ENCODE results near the gene SFTPB. TPM values are rescaled to one million over a fixed set of nuclear protein-coding genes. Genes with fewer than 3 reads are reported as not detected.

The SFTPB gene
- total RNA-seq, 1 experiment from 2014 or later = not detected

GRCh38 chr2:85703329-85703728, 35.3 kb upstream of the SFTPB start:
- DNase-seq (ENCODE audit: low read depth) = no peak

DNA sequence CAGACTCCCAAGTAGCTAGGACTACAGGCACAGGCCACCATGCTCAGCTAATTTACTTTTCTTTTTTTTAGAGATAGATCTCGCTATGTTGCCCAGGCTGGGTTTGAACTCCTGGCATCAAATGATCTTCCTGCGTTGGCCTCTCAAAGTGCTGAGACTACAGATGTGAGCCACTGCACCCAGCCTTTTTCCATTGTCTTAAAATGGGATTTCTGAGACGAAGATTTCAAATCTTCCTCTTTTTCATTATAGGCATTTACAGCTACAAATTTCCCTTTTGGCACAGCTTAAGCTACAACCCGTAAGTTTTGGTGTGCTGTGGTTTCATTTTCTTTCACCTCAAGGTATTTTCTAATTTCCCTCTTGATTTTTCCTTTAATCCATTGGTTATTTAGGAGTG, 34.8 kb upstream of the SFTPB start:
- DNase-seq (ENCODE audit: low read depth) = no peak

- peak; percentile 60 for DNase-seq (ENCODE audit: low read depth)
Observed at GRCh38 chr2:85702172-85702571, 34.2 kb upstream of the SFTPB start.

- DNase-seq (ENCODE audit: low read depth) = no peak
Observed at GRCh38 chr2:85699325-85699724, 31.3 kb upstream of the SFTPB start.

DNA sequence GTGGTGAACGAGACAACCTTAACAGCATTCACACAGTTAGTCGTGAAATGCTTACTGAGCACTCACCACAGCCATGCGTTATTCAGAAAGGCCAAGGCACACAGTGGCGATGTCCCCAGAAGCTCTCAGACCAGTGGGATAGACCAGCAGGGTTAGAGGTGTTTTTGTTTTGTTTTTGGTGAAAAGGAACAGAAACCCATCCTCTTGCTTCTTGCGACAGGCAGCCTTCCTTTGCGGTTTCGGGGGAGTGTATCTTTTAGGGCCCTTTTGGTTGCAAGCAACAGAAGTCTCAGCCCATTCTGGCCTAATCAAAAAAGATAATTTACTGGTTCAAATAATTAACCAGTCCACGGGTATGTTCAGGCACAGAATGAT, 30.9 kb upstream of the SFTPB start:
- DNase-seq (ENCODE audit: low read depth) = no peak

DNA sequence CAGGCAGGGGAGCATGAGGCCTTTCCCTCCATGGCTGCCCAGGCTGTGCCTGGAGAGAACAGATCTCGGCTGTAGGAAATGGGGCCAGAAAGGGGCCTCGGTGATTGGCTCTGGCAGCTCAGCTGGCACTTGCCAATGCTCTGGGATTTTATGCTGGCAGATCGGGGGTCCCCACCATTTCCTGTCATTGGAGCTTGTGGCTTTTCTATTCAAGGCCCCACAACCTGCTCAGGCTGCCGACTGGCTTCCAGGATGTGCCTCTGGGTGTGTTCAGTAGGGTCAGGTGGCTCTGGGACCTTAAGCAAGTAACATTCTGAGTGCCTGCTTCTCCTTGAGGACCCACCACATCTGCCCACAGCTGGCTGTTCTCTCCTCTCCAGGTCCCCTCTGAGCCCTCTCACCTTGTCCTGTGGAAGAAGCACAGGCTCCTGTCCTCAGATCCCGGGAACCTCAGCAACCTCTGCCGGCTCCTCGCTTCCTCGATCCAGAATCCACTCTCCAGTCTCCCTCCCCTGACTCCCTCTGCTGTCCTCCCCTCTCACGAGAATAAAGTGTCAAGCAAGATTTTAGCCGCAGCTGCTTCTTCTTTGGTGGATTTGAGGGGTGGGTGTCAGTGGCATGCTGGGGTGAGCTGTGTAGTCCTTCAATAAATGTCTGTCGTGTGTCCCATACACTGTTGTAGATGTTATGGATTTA, 30.3 kb upstream of the SFTPB start:
- DNase-seq (ENCODE audit: low read depth) = no peak

- DNase-seq (ENCODE audit: low read depth) = no peak
Observed at GRCh38 chr2:85697716-85698115, 29.7 kb upstream of the SFTPB start.

DNA sequence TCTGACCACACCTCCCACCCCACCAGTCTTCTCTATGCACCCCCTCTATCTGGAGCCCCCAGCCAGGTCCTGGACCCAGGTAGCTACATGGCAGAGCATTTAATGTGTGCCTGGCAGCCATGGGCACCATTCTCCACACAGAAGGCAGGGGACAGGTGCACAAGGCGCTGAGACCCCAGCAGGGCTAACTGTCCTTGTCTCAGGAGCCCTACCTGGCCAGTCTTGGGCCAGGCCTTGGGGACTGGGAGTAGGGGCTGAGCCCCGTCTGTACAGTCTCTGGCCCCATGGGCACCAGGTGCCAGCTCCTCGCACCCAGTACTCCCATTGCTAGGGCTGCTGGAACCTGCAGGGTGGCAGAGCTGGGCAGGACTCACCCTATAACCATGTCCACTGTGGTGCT, 29.1 kb upstream of the SFTPB start:
- DNase-seq (ENCODE audit: low read depth) = no peak

- DNase-seq (ENCODE audit: low read depth) = no peak
Observed at GRCh38 chr2:85695691-85696668, 28.0 kb upstream of the SFTPB start.

- no peak for DNase-seq (ENCODE audit: low read depth)
Observed at GRCh38 chr2:85695121-85695520, 27.1 kb upstream of the SFTPB start.

DNA sequence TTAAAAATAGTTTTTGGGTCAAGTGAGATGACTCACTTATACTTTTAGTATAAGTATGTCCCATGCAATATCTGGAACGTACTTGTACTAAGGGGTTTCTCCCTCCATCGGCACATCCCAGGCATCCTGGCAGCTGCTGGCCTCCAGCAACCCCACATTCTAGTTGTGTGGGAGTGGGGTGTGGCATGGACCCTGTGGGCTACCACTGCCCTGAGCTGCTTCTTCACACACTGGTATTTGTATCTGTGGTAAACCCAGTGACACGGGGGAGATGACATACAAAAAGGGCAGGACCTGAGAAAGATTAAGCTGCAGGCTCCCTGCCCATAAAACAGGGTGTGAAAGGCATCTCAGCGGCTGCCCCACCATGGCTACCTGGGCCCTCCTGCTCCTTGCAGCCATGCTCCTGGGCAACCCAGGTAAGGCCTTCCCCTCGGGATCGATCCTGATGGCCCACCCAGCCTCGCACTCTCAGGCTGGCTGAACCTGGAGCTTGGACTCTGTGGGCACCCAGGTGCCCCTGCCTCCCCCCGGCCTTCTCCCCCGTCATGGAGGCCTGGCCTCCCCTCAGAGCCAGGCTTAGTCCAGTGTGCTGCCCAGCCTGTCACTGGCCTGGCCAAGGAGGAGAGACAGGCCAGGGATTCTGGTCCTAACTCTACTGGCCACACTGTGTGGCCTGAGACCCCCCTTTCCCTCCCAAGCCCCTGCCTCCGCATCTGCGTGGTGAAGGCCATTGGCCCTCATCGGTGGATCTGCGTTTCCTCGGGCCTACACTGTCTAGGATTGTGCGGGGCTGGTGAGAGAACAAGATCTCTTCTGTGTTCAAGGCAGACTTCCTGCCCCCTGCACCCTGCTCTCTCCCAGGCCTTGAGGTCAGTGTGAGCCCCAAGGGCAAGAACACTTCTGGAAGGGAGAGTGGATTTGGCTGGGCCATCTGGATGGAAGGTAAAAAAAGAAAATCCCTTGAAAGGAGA, 26.3 kb upstream of the SFTPB start, which contains the start of gene GNLY:
GNLY (plus strand) TSS at position 307 of the 974 bp plus-strand sequence; CDS start at position 368, 61 bp downstream.
- DNase-seq (ENCODE audit: low read depth) = no peak

DNA sequence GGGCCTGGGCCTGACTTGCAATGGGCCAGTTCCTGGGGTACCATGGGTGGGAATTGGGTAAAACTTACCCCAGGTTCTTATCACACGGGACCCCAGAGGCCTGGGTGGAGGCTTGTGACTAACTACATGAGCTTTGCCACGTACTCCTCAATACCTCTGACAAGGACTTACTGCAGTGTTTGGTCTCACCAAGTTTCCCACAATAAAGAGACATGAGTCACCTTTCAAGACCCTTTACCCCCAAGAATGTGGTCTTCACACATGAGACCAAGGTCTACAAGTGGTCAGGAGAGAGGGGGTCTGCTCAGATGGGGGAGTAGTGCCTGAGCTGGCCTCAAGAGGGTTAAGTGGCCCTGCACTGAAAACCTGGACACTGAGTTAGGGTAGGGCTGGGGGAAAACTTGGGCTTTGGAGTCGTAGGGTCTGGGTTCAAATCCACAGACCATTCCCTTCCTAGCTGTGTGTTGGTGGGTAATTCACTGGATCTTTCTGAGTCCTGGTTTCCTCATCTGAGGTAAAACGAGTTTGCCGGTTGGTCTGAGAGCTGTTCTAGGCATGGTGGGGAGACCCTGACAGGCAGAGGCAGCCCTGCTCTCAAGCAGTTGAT, 24.1 kb upstream of the SFTPB start:
- DNase-seq (ENCODE audit: low read depth) = no peak

DNA sequence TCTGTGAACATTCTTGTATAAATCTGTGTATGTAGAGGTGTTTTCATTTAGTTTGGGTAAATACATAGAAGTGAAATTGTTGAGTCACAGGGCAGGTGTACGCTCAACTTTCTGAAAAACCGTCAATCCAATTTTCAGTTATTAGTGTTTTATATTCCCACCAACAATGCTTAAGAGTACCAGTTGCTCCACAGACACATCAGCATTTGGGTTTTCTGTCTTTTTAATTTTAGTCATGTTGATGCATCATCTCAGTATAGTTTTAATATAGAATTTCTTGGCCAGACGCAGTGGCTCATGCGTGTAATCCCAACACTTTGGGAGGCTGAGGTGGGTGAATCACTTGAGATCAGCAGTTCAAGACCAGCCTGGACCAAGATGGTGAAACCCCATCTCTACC, 22.9 kb upstream of the SFTPB start:
- no peak for DNase-seq (ENCODE audit: low read depth)

GRCh38 chr2:85684806-85685205, 16.8 kb upstream of the SFTPB start:
- DNase-seq (ENCODE audit: low read depth) = no peak

- no peak for DNase-seq (ENCODE audit: low read depth)
Observed at GRCh38 chr2:85684380-85684779, 16.4 kb upstream of the SFTPB start.

DNA sequence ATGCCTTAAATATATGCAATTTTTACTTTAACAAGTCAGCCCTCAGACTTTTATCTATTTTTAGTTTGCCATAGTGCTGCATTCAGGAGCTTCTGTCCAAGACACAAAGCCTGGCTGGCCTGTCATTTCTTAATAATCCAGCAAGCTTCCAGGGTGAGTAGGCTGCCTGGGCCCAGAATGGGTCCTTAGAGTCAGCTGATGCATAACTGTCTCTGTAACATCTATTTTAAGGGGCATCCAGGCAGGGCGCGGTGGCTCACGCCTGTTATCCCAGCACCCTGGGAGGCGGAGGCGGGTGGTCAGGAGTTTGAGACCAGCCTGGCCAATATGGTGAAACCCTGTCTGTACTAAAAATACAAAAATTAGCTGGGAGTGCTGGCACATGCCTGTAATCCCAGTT, 14.4 kb upstream of the SFTPB start:
- no peak for DNase-seq (ENCODE audit: low read depth)

DNA sequence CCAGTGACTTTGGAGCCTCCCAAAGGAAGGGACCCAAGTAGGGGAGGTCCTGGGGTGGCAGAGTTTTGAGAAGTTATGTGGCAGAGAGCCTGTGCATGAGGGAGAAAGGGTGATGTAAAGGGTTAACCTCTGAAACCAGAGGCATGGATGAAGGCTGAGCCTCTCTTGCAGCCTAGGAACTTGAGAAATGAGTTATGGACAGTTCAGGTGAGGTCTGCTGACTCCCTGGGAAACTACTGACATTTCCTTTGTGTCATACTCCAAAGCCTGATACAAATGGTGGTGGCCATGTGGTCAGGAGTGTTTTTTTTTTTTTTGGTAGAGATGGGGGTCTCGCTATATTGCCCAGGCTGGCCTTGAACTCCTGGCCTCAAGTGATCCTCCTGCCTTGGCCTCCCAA, 13.8 kb upstream of the SFTPB start:
- DNase-seq (ENCODE audit: low read depth) = no peak

DNA sequence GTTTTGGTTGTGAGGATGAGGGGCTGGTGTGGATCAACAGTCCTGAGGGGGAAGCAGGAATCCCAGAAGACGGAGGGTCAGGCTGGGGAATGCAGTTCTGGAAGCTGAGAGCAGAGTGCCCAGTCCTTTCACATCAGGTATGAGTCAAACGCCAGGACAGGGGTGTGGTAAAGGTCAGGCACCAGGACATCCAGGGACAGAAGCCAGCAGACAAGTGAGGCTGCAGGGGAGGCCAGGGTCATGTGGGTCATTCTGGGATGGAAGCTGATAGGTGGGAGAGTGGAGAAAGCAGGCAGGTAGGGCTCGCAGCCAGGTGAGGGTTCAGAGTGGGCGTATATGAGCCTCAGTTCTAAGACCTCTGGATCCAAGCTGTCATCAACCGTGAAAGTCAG, 13.4 kb upstream of the SFTPB start:
- DNase-seq (ENCODE audit: low read depth) = no peak

GRCh38 chr2:85680707-85681371, 12.8 kb upstream of the SFTPB start:
- peak; percentile 65 for DNase-seq (ENCODE audit: low read depth)
